SH-SY5Y (cell line): ENCODE results near the gene FREY1.

ENCODE experiments used
- GATA2 ChIP-seq: IDR thresholded peaks from 2 replicates; pipeline ENCODE4 v1.6.1; 2011; ENCODE audit warnings: mild to moderate bottlenecking, low read depth, low read length
- GATA3 ChIP-seq: IDR thresholded peaks from 2 replicates; pipeline ENCODE4 v1.6.1; 2011; ENCODE audit warnings: low read depth, mild to moderate bottlenecking, low read length, moderate library complexity

DNA sequence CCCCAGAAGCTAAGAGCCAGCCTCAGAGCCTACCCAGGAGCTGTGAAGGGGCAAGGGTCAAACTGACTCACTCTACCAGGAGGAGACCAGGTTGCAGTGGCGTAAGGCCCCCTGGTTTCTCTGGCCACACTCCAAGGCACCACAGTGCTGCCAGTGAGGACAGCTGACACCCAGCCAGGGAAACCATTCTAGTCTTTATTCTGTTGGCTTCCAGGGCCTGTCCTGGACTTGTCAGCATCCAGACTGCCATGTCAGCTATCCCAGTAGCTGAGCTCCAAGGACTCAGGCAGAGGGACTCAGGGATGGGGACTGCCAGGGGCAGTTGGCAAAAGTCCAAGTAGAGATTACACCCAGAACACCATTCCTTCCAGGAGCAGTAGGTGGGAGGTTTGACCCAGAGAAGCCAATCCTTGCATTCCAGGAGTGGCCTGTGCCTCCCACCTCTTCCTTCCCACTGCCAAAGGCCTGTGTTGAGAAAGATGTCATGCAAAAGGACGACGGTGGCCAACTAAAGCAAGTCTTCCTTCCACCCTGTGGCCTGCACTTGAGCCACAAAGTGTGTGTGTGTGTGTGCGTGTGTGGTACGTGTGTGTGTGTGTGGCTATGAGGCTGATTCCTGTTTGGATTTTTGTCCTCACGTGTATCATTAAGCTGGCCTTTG, 25.2 kb downstream of the FREY1 start:
- TF ChIP-seq GATA2, result no peak
- no peak for TF ChIP-seq GATA3
